Measurements from ENCODE around the gene DIAPH1.

Gene DIAPH1

DNA sequence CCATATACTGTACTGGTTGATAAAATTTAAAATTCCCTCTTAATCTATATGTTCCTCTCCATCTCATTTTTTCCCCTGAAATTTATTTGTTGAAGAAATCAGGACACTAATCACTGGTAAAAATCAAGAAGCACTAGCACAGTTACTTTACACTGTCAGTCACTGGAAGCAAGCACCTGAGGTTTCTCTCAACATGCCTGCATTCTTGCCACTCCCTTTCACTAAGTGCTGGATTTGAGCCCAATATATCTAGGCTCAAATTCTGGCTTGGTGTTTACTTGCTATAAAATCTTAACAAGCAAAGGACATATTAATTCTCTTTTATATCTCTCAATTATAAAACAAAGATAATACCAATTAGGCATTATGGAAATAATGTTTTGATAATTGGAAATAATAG lies 58.6 kb downstream of the DIAPH1 start:
- DNase-seq = no peak

DNA sequence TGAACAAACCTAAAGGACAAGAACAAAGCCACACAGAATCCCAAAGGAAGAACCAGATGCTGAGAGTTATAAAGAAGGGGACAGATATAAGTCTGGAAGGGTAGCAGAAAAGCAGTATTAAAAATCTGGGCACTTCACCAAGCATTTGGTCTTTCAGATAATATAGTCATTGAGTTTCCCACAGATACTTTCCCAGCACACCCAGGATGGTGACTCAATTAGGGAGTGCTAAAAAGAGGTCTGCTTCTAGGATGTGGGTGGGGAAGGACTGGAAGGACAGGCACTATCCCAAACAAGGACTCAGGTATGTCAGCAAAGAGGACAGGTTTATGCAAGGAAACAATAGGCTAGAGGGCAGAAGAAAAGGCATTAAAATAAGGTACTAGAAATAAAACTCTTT lies 59.3 kb downstream of the DIAPH1 start:
- no peak for DNase-seq

DNA sequence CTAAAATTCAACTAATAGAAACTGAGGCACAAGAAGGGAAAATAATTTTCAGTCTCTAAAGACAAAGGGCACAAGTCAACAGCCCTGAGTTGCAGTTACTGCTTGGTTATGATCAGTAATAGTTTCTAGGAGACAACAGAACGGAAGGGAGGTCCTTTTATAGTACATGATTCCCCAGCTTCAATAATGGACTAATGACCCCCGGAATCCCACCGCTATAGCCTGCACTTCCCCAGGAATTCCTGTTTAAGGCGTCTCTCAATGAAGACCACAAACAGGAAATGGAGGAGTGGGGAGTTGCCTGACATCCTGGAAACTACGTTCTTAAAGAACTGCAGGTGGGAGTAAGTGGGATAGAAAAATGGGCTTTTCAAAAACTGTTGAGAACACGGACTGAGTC lies 60.6 kb downstream of the DIAPH1 start:
- no peak for DNase-seq

DNA sequence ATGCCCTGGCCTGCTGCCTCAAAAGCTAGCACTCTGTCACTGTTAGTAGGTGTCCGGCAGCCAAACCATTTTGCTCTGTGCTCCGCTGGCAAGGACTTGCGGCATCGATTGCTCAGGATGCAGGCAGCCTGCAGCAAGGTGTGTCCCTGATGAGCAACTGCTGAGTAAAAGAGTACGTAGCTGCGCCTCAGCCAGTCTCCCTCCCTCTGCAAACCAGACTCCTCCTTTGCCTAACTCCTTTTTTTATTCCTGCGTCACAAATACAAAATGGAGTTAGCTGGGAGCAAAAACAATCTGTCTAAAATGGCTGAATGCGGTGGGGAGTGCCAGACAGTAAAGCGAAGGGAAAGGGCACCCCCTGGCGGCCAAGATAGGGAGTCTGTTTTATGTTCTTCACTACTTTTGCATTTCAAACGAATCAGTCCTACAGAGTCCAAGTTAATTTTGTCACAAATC lies 61.1 kb downstream of the DIAPH1 start:
- DNase-seq = peak; percentile 82

DNA sequence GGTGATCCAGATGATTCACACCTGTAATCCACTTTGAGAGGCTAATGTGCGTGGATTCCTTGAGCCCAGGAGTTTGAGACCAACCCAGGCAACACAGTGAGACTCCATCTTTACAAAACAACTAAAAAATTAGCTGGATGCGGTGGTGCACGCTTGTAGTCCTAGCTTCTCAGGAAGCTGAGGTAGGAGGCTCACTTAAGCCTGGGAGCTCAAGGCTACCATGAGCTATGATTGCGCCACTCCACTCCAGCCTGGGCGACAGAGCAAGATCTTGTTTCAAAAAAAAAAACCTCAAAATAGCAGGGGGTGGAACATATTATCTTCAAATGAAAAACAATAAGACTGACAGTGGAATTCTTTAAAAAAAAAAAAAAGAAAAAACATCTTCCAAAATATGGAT lies 70.9 kb downstream of the DIAPH1 start:
- no peak for DNase-seq

- DNase-seq = no peak
Measured at GRCh38 chr5:141547488-141547887, 71.3 kb downstream of the DIAPH1 start.

DNA sequence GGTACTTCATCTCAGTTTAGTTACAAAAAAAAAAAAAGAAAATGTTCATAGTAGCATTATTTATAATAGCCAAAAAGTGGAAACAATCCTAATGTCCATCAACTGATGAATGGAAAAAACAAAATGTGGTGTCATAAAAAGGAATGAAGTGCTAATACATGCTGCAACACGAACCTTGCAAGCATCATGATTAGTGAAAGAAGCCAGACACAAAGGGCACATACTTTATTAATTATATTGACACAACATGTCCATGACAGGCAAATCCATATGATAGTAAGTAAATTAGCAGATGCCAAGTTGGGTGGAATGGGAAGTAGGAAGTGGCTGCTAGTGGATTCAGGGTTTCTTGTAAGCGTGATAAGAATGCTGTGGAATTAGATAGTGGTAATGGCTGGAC lies 75.7 kb downstream of the DIAPH1 start:
- no peak for DNase-seq

DNA sequence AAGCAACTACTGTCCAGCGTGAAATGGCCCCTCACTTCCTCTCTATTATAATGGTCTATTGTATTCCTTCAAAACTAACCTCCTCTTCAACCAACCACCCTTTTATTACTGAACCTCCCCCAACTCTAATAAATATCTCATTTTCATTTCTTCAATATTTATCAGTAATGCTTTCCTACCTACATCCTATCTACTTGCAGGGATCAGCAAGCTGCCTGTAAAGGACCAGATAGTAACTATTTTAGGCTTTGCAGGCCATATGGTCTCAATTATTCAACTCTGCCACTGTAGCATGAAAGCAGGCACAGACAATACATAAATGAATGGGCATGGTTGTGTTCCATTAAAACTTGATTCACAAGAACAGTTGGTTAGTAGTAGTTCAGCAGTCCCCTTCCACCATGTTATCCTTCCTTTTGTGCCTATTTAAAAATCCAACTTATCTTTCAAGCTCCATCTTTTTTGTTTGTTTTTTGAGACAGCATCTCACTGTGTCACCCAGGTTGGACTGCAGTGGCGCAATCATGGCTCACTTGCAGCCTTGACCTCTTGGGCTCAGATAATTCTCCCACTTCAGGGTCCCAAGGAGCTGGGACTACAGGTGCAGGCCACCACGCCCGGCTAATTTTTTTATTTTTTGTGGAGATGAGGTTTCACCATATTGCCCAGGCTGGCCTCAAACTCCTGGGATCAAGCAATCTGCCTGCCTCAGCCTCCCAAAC lies 84.1 kb downstream of the DIAPH1 start:
- no peak for DNase-seq

- DNase-seq = no peak
Measured at GRCh38 chr5:141533897-141534296, 84.9 kb downstream of the DIAPH1 start.

- no peak for DNase-seq
Measured at GRCh38 chr5:141532726-141533125, 86.1 kb downstream of the DIAPH1 start.

- DNase-seq = no peak
Measured at GRCh38 chr5:141529873-141530272, 88.9 kb downstream of the DIAPH1 start.

DNA sequence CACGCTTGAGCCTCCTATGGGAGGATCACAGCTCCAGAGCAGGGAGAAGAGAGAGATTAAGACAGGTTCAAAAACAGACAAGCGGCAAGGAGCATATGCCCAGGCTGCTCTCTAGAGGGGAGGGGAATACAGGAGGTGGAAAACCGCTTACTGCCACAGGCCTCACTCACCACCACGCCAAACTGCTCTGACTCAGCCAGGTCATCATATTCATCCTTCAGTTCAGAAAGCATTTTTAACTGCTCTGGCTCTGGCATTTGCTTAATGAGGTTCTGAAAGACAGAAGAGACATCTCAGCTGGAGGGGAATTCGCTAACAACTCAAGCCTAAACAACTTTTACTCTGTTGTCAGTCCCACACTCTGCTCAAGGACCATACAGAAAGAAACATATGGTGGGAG lies 89.8 kb downstream of the DIAPH1 start:
- no peak for DNase-seq

- DNase-seq = no peak
Measured at GRCh38 chr5:141528291-141528984, 90.4 kb downstream of the DIAPH1 start.

- no peak for DNase-seq
Measured at GRCh38 chr5:141527426-141527825, 91.4 kb downstream of the DIAPH1 start.

- DNase-seq = no peak
Measured at GRCh38 chr5:141525653-141526052, 93.1 kb downstream of the DIAPH1 start.

DNA sequence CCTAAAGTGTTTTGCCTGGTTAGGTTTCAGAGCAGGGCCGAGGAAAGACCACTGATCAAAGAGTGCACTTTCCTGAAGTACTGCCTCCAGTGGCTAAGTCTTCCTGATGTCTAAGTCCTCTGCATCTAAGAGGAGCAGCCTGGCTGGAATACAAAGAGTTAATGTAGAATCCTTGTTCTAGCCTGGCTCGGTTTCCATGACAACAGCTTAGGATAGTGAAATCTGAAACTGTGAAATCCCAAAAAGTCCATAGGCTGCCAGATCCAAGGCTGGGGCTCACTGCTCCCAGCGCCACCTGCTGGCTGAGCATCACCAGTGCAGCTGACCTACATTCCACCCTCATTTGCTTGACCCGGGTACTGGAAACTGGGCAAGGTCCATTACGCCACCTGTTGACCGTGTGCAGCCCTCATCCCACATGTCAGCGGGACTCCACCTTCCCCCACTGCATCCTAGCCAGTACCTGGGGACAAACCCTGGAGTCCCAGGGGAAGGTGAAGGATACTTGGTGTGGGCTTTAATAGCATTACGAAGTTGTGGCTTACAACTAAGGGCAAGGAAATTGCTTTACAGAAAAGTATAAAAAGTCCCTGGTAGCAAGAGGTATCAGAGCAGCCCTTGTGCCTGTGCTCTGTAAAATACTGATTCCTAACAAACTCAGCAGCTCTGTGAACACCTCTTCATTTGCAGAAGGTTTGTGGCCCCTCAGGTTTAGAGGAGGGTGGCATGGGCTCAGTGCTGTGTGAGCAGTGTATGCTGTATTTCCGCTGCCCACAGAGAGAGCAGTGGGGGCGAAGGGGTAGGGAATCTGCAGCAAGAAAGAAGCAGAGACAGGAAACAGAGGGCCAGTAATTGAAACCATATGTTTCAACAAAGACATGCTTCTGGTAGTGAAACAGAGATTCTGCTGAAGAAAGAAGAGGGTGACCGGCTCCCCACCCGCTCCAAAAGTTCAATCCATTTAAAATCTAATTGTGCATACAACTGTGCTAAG lies 93.9 kb downstream of the DIAPH1 start:
- DNase-seq = peak; percentile 56

DNA sequence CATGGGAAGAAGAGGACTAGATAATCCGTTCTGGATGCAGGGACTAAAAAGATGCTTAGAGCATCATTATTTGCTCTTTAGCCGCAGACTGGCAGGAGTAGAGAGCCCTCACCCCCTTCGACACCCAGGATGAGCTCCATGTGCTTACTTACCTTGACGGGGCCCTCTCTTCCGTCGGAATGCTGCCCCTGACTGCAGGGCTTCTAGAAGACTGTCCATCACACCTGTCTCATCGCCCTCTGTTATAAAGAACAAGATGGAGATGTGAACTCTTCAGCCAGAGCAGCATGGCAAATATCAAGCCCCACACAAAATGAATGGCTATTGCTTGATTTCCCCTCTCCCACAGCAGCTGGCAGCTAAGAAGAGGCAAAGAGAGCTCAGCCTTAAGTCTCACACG lies 94.8 kb downstream of the DIAPH1 start:
- no peak for DNase-seq

DNA sequence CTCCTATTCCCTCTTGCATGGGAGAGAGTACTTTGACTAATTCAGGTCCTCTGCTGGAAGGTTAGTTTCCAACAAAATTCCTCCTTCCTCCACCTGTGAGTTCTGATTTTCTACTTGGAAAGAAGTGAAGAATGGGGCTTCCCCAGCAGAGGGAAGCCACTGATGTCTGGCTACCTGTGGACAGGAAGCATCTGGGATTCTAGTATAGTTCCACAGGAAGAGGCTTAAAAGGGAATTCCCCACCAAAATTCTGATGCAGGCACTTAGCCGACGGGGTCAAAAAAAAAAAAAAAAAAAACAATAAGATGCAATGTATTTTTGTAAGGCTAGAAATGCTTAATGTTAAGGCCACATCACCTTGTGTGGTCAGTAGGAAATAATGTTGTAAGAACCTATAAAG lies 96.5 kb downstream of the DIAPH1 start:
- DNase-seq = no peak

GRCh38 chr5:141521244-141521781 lies 97.5 kb downstream of the DIAPH1 start:
- no peak for DNase-seq

DNA sequence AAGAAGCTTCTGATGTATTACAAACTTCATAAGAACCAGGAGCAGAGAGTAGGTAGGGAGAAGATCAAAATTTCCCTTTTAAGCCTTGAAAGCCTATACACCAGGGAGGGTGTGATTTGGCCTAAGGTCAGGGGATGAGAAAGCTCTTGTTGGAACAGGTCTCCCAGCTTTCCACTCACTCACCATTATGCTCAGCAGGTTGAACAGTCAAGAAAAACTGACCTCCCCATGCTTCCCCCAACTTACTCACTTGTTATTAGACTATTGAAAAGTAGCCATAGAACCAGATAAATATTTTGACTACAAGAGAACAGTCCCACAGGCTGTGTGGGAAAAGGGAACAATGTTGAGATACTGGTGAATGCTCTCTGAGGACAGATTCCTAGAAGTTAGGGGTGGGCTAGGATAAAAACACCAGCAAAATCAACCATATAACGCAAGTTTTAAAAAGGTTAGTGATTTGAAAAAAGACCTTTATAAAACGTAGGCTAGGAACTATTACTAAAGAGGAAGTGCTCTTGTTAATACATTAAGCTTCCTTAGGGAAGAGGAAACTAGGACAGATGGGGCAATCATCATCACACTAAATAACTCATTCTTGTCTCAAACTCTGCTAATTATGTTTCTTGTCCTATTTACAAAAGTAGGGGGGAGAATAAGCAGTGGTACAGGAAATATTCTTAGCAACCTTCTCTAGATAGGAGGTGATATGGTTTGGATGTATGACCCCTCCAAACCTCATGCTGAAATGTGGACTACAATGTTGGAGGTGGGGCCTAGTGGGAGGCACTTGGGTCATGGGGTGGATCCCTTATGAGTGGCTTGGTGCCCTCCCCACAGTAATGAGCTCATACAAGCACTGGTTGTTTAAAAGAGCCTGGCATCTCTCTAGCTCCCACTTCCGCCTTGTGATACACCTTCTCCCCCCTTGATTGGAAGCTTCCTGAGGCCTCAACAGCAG lies 98.9 kb downstream of the DIAPH1 start:
- DNase-seq = no peak

DNA sequence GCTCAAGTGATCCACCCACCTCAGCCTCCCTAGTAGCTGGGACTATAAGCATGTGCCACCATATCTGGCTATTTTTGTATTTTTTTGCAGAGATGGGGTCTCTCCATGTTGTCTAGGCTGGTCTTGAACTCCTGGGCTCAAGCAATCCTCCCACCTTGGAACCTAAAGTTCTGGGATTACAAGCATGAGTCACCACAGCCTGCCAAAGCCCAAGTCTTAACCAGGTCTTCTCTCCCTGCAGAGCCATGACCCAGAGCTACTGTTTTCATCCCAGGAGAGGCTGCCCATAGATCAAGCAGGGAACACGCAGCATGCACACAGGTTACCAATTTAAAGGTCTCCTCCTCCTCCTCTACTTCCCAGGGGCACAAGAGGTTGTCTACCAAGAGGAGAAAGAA lies 100.2 kb downstream of the DIAPH1 start:
- no peak for DNase-seq

All from stimulated activated CD4-positive, alpha-beta T cell treated with anti-CD3 and anti-CD28 coated beads, Interleukin-15, amount 100 ng/mL, for 24 hours (primary cell).